IPS-NIHi7 (cell line): Measurements from ENCODE around the gene PCBD1.

Experiments
- DNase-seq: peaks from one replicate; pipeline ENCODE4 v3.0.0; 2012; ENCODE audit warnings: mixed read lengths; ENCODE audit errors: extremely low spot score

PCBD1 gene

GRCh38 chr10:70902661-70903261 lies 14.4 kb upstream of the PCBD1 start:
- no peak for DNase-seq

- no peak for DNase-seq
Observed at GRCh38 chr10:70901276-70901878, 13.0 kb upstream of the PCBD1 start.

- DNase-seq: no peak
Observed at GRCh38 chr10:70899096-70899495, 10.7 kb upstream of the PCBD1 start.

GRCh38 chr10:70898687-70899086 lies 10.3 kb upstream of the PCBD1 start:
- no peak for DNase-seq

GRCh38 chr10:70896551-70896950 lies 8.2 kb upstream of the PCBD1 start:
- no peak for DNase-seq

GRCh38 chr10:70894416-70894815 lies 6.1 kb upstream of the PCBD1 start:
- no peak for DNase-seq

- DNase-seq: no peak
Observed at GRCh38 chr10:70893227-70894006, 5.1 kb upstream of the PCBD1 start.

GRCh38 chr10:70892631-70893030 lies 4.3 kb upstream of the PCBD1 start:
- DNase-seq: no peak

GRCh38 chr10:70891627-70892026 lies 3.3 kb upstream of the PCBD1 start:
- no peak for DNase-seq

- DNase-seq: no peak
Observed at GRCh38 chr10:70890917-70891431, 2.6 kb upstream of the PCBD1 start.

GRCh38 chr10:70889291-70889690 lies 926 bp upstream of the PCBD1 start:
- DNase-seq: no peak

- no peak for DNase-seq
Observed at GRCh38 chr10:70886921-70887665, 1.3 kb downstream of the PCBD1 start.

GRCh38 chr10:70885931-70886903 lies 2.1 kb downstream of the PCBD1 start:
- no peak for DNase-seq

- no peak for DNase-seq
Observed at GRCh38 chr10:70885481-70885880, 2.9 kb downstream of the PCBD1 start.

- no peak for DNase-seq
Observed at GRCh38 chr10:70884741-70885140, 3.6 kb downstream of the PCBD1 start.

- DNase-seq: peak; percentile 74
Observed at GRCh38 chr10:70880077-70880534, 8.3 kb downstream of the PCBD1 start.

- DNase-seq: no peak
Observed at GRCh38 chr10:70879207-70879606, 9.2 kb downstream of the PCBD1 start.

GRCh38 chr10:70874061-70874460 lies 14.3 kb downstream of the PCBD1 start:
- DNase-seq: no peak

GRCh38 chr10:70872291-70872690 lies 16.1 kb downstream of the PCBD1 start:
- no peak for DNase-seq

- no peak for DNase-seq
Observed at GRCh38 chr10:70866424-70866823, 21.9 kb downstream of the PCBD1 start.

- DNase-seq: no peak
Observed at GRCh38 chr10:70864935-70865334, 23.4 kb downstream of the PCBD1 start.
